ENCODE data around the gene C1QL4.

DNA sequence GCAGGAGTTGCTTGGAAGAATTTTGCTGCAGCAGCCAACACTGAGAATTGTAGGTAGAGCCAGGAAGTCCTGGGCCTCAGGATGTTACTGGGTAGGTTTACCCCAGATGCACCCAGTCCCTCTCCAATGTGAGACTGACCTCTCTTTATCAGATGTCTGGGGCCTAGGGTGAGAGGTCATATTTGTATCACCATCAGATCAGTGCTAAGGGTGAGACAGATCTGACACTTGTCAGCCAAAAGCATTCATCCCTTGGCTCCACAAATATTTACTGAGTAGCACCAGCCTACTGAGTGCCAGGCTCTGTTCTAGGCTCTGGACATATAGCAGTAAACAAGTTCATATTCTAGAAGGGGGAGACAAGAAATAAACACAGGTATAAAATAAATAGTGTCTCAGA, 9.6 kb downstream of the C1QL4 start:
- TF ChIP-seq, protein P1, sequence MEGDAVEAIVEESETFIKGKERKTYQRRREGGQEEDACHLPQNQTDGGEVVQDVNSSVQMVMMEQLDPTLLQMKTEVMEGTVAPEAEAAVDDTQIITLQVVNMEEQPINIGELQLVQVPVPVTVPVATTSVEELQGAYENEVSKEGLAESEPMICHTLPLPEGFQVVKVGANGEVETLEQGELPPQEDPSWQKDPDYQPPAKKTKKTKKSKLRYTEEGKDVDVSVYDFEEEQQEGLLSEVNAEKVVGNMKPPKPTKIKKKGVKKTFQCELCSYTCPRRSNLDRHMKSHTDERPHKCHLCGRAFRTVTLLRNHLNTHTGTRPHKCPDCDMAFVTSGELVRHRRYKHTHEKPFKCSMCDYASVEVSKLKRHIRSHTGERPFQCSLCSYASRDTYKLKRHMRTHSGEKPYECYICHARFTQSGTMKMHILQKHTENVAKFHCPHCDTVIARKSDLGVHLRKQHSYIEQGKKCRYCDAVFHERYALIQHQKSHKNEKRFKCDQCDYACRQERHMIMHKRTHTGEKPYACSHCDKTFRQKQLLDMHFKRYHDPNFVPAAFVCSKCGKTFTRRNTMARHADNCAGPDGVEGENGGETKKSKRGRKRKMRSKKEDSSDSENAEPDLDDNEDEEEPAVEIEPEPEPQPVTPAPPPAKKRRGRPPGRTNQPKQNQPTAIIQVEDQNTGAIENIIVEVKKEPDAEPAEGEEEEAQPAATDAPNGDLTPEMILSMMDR (IDR thresholded peaks at IDR 0.05) = no peak
- TF ChIP-seq POLR2A (IDR thresholded peaks at IDR 0.05) = no peak

Measured in heart left ventricle (tissue), 13 donors.